SH-SY5Y (cell line): ENCODE results near the gene ANKLE1.

Experiments
- GATA2 ChIP-seq: IDR thresholded peaks from 2 replicates; pipeline ENCODE4 v1.6.1; 2011; ENCODE audit warnings: mild to moderate bottlenecking, low read depth, low read length
- GATA3 ChIP-seq: IDR thresholded peaks from 2 replicates; pipeline ENCODE4 v1.6.1; 2011; ENCODE audit warnings: low read depth, mild to moderate bottlenecking, low read length, moderate library complexity

DNA sequence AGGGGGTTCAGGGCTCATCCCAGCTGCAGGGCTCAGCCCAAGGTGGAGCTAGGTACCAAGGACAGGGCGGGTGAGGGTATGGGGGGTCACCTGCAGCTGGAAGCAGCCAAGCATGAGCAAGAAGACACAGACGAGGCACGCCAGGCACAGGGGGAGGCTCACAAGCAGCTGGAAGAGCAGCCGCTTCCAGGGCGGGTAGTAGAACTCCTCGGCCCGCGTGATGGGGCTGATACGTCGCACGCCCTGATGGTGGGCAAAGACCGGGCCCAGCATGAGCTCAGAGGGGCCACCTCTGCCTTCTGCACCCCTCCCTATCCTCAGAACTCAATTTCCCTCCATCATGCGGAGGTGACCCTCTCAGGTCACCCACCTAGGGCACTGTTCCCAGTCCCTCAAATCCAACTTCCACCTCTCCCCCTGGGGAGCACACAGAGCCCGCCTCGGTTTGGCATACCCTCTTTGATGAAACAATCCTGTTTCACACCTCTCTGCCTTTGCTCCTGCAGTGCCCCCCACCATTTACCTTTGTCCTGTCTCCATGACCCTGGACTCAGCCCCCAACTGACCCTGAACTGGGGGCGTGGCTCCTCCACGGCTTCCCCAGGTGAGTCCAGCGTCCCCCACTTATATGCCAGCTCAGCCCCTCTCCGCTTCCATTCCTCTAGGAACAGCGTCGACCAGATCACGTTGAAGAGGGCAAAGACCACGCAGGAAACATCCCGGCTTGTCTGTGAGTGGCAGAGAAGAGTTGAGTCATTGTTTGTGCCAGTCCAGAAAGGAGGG lies 48.8 kb downstream of the ANKLE1 start:
- no peak for TF ChIP-seq GATA2
- no peak for TF ChIP-seq GATA3
